A673 (cell line): ENCODE data around the gene CUX1.

ENCODE experiments used
- EZH2 ChIP-seq: fragments of 200-600 bp; sonication (generic); IDR thresholded peaks from 2 replicates; pipeline ENCODE4 v1.6.1; 2017; ENCODE audit warnings: borderline replicate concordance, low read depth, mild to moderate bottlenecking, mixed read lengths, antibody characterized with exemption, low read length; ENCODE audit not compliant: poor library complexity, severe bottlenecking
- TF ChIP-seq, protein P1 (sequence below): fragments of 300-800, 200-600 bp; sonication (generic); conservative IDR thresholded peaks from 2 replicates; pipeline ENCODE4 v1.5.1; 2017; ENCODE audit warnings: low read depth, mild to moderate bottlenecking, antibody characterized with exemption, low read length, moderate library complexity, mixed read lengths

DNA sequence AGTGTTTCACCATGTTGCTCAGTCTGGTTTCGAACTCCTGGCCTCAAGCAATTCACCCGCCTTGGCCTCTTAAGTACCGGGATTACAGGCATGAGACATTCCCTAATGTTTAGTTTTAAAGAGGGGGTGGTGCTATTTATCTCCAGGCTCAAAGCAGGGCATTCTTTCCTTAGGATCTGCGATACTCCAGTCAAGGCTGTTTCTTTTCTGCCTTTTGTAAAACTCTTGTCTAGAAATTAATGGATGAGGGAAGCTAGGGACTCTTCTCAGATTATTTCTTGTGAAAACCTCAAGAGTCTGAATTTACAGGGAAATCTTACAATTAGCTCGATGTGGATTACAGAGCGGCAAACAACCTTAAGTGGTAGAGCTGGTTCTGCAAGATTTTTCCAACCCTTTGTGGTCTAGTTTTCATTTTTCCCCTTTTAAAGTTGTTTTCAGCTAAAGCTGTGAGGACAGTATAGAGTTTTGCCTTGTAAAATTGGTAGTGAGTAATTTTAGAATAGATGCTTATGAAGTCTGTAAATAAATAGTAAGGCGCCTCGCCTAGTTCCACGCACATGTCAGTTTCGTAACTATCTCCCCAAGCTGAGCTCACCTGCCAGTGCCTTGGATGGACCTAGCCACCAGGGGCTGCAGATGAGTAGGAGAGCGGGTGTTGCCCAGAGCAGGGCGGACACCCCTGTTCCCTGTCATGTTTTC lies 53.1 kb downstream of the CUX1 start:
- TF ChIP-seq, protein P1, sequence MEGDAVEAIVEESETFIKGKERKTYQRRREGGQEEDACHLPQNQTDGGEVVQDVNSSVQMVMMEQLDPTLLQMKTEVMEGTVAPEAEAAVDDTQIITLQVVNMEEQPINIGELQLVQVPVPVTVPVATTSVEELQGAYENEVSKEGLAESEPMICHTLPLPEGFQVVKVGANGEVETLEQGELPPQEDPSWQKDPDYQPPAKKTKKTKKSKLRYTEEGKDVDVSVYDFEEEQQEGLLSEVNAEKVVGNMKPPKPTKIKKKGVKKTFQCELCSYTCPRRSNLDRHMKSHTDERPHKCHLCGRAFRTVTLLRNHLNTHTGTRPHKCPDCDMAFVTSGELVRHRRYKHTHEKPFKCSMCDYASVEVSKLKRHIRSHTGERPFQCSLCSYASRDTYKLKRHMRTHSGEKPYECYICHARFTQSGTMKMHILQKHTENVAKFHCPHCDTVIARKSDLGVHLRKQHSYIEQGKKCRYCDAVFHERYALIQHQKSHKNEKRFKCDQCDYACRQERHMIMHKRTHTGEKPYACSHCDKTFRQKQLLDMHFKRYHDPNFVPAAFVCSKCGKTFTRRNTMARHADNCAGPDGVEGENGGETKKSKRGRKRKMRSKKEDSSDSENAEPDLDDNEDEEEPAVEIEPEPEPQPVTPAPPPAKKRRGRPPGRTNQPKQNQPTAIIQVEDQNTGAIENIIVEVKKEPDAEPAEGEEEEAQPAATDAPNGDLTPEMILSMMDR = no peak
- no peak for TF ChIP-seq EZH2
